Measurements from ENCODE around the gene RPL36. TPM values are rescaled to one million over a fixed set of nuclear protein-coding genes. Genes with fewer than 3 reads are reported as not detected.
A peak's percentile ranks its signal among the peaks of the same experiment; 100 is the strongest.

Gene RPL36
- total RNA-seq, 1 donor from 2014 or later: 1,018 TPM

- H3K4me3 ChIP-seq (ENCODE audit: low read depth, low read length): no peak overlapping the region
- no peaks in the 10 kb centered on the region for H3K27me3 ChIP-seq (ENCODE audit: control insufficient read depth, insufficient read depth, low read length)
- FAIRE-seq (no peak), DNase-seq (ENCODE audit: low read depth) (no peak)
- TF ChIP-seq, protein P1, sequence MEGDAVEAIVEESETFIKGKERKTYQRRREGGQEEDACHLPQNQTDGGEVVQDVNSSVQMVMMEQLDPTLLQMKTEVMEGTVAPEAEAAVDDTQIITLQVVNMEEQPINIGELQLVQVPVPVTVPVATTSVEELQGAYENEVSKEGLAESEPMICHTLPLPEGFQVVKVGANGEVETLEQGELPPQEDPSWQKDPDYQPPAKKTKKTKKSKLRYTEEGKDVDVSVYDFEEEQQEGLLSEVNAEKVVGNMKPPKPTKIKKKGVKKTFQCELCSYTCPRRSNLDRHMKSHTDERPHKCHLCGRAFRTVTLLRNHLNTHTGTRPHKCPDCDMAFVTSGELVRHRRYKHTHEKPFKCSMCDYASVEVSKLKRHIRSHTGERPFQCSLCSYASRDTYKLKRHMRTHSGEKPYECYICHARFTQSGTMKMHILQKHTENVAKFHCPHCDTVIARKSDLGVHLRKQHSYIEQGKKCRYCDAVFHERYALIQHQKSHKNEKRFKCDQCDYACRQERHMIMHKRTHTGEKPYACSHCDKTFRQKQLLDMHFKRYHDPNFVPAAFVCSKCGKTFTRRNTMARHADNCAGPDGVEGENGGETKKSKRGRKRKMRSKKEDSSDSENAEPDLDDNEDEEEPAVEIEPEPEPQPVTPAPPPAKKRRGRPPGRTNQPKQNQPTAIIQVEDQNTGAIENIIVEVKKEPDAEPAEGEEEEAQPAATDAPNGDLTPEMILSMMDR (IDR thresholded peaks at IDR 0.05; ENCODE audit: insufficient read depth, low read length, severe bottlenecking): no peak
- peaks cover 5% of the 10 kb centered on the region for H3K36me3 ChIP-seq (ENCODE audit: control insufficient read depth, insufficient read depth, low read length)
Observed at GRCh38 chr19:5682107-5682482, 8.0 kb upstream of the RPL36 start.

- TF ChIP-seq, protein P1 (IDR thresholded peaks at IDR 0.05; ENCODE audit: insufficient read depth, low read length, severe bottlenecking): no peak
- Histone ChIP-seq H3K36me3 (ENCODE audit: control insufficient read depth, insufficient read depth, low read length) (peaks cover under 1% of the 10 kb centered on the region), H3K27me3 (ENCODE audit: control insufficient read depth, insufficient read depth, low read length) (no peaks in the 10 kb centered on the region), H3K4me3 (ENCODE audit: low read depth, low read length) (no peak overlapping the region)
- FAIRE-seq (no peak), DNase-seq (ENCODE audit: low read depth) (no peak)
Observed at GRCh38 chr19:5683177-5683886, 6.8 kb upstream of the RPL36 start.

- TF ChIP-seq, protein P1 (IDR thresholded peaks at IDR 0.05; ENCODE audit: insufficient read depth, low read length, severe bottlenecking): no peak
- Histone ChIP-seq H3K4me3 (ENCODE audit: low read depth, low read length) (no peak overlapping the region), H3K36me3 (ENCODE audit: control insufficient read depth, insufficient read depth, low read length) (no peaks in the 10 kb centered on the region), H3K27me3 (ENCODE audit: control insufficient read depth, insufficient read depth, low read length) (no peaks in the 10 kb centered on the region)
- FAIRE-seq (no peak), DNase-seq (ENCODE audit: low read depth) (no peak)
Observed at GRCh38 chr19:5684694-5685430, 5.2 kb upstream of the RPL36 start.

DNA sequence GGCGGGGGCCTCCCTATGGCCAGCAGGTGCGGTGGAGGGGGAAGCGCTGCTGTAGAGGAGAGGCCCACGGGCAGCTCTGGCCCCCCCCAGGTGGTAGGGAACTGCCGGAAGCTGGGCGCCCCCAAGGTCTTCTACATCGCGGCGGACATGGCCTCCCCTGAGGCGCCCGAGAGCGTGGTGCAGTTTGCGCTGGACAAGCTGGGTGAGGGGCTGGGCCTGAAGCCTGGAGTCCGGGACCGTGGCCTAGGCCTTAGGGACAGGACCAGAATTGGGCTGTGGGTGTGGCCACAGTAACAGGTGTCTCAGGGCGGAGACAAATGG lies 3.8 kb upstream of the RPL36 start:
- peak overlapping the region; percentile 64 for H3K4me3 ChIP-seq (ENCODE audit: low read depth, low read length)
- FAIRE-seq (no peak), DNase-seq (ENCODE audit: low read depth) (no peak)
- peaks cover 3% of the 10 kb centered on the region for H3K36me3 ChIP-seq (ENCODE audit: control insufficient read depth, insufficient read depth, low read length)
- no peaks in the 10 kb centered on the region for H3K27me3 ChIP-seq (ENCODE audit: control insufficient read depth, insufficient read depth, low read length)
- TF ChIP-seq, protein P1 (IDR thresholded peaks at IDR 0.05; ENCODE audit: insufficient read depth, low read length, severe bottlenecking): no peak

GRCh38 chr19:5686647-5687359 lies 3.3 kb upstream of the RPL36 start:
- H3K36me3 ChIP-seq (ENCODE audit: control insufficient read depth, insufficient read depth, low read length): peaks cover 6% of the 10 kb centered on the region
- FAIRE-seq: no peak
- peak overlapping the region; percentile 64 for H3K4me3 ChIP-seq (ENCODE audit: low read depth, low read length)
- no peaks in the 10 kb centered on the region for H3K27me3 ChIP-seq (ENCODE audit: control insufficient read depth, insufficient read depth, low read length)
- DNase-seq (ENCODE audit: low read depth): peak; percentile 77
- TF ChIP-seq, protein P1 (IDR thresholded peaks at IDR 0.05; ENCODE audit: insufficient read depth, low read length, severe bottlenecking): peak; percentile 95

Measured in bronchial epithelial cell (primary cell).